DND-41 (cell line): ENCODE data around the gene ZMIZ1.

Experiments
- ATAC-seq: fragments of 200-7000 bp; cut with Tn5 transposase; 3 replicates; pipeline ENCODE4 v1.9.1; 2021; ENCODE audit warnings: low read depth; ENCODE audit not compliant: insufficient read depth
- DNase-seq: peaks from one replicate; pipeline ENCODE4 v3.0.0-alpha.2; 2020
- H2AFZ ChIP-seq: 2 replicates; pipeline ENCODE4 v1.6.0; 2012; ENCODE audit warnings: low read depth, low read length
- H3K27ac ChIP-seq: 2 replicates; pipeline ENCODE4 v1.5.1; 2012; ENCODE audit warnings: low read length, inconsistent platforms
- H3K27me3 ChIP-seq: fragments of 200-600 bp; sonication (generic); 2 replicates; pipeline ENCODE4 v1.6.0; 2012; ENCODE audit warnings: low read length, mild to moderate bottlenecking, inconsistent platforms; ENCODE audit not compliant: insufficient read depth, poor library complexity
- H3K36me3 ChIP-seq: 2 replicates; pipeline ENCODE4 v1.5.1; 2012; ENCODE audit warnings: low read length, inconsistent platforms; ENCODE audit not compliant: insufficient read depth
- H3K4me1 ChIP-seq: 2 replicates; pipeline ENCODE4 v1.5.1; 2012; ENCODE audit warnings: mild to moderate bottlenecking, low read length; ENCODE audit not compliant: insufficient read depth
- H3K4me2 ChIP-seq: 2 replicates; pipeline ENCODE4 v1.6.0; 2012; ENCODE audit warnings: mild to moderate bottlenecking, moderate library complexity, low read length, inconsistent platforms; ENCODE audit not compliant: insufficient read depth
- H3K4me3 ChIP-seq, 2 experiments: fragments of 200-600 bp in 1 of 2; shearing (Covaris generic) in 1 of 2; 2 replicates each; pipeline ENCODE4 v1.5.1; 2012 to 2016; ENCODE audit warnings: inconsistent platforms in 2 of 2, low read length in 2 of 2, mild to moderate bottlenecking in 2 of 2, low read depth in 1 of 2, moderate library complexity in 1 of 2
- H3K79me2 ChIP-seq: 2 replicates; pipeline ENCODE4 v1.6.0; 2012; ENCODE audit warnings: low read length, inconsistent platforms; ENCODE audit not compliant: insufficient read depth
- H3K9ac ChIP-seq: 2 replicates; pipeline ENCODE4 v1.6.0; 2012; ENCODE audit warnings: low read depth, mild to moderate bottlenecking, inconsistent platforms, low read length, moderate library complexity
- H3K9me3 ChIP-seq: 2 replicates; pipeline ENCODE4 v1.5.1; 2012; ENCODE audit warnings: low read length, moderate library complexity, mild to moderate bottlenecking, inconsistent platforms; ENCODE audit not compliant: insufficient read depth, severe bottlenecking
- H4K20me1 ChIP-seq: 2 replicates; pipeline ENCODE4 v1.6.0; 2012; ENCODE audit warnings: low read length; ENCODE audit not compliant: insufficient read depth
- EZH2 ChIP-seq: IDR thresholded peaks from 3 replicates; pipeline ENCODE4 v1.6.1; 2012; ENCODE audit warnings: borderline replicate concordance, low read depth, mild to moderate bottlenecking, moderate library complexity, low read length, inconsistent platforms; ENCODE audit not compliant: severe bottlenecking
- TF ChIP-seq, protein P1 (sequence below): IDR thresholded peaks from 2 replicates; pipeline ENCODE4 v1.5.1; 2012; ENCODE audit warnings: borderline replicate concordance, low read length, moderate library complexity, mild to moderate bottlenecking; ENCODE audit not compliant: poor library complexity, severe bottlenecking; ENCODE audit errors: extremely low read depth

The ZMIZ1 gene

DNA sequence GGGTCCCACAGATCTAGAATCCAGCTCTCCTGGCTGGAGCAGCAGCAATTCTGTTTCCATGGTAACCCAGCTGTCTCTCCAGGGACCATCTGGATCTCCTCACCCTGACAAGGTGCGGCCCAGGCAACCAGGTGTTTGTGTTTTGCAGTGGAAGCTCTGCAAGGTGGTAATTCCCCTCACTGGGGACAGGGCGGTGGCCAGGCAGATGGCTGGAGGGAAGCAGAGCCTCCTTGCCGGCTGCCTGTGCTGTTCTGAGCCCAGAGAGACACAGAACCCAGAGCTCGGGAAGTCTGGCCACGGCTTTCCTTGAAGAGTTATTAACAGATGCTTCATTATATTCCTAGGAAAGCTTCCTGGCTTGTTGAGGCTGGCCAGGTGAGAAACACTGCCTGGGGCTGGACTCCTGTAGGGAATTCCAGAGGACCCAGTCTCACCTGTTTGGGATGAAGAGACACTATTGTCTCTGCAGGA, 160.3 kb downstream of the ZMIZ1 start:
- H3K4me1 ChIP-seq: no peaks in the 10 kb centered on the region
- peaks cover 62% of the 10 kb centered on the region for H3K36me3 ChIP-seq
- H3K9me3 ChIP-seq: no peaks in the 10 kb centered on the region
- no peak overlapping the region for H2AFZ ChIP-seq
- no peak overlapping the region for H3K27ac ChIP-seq
- H4K20me1 ChIP-seq: peaks cover 19% of the 10 kb centered on the region
- no peak for TF ChIP-seq EZH2
- TF ChIP-seq, protein P1, sequence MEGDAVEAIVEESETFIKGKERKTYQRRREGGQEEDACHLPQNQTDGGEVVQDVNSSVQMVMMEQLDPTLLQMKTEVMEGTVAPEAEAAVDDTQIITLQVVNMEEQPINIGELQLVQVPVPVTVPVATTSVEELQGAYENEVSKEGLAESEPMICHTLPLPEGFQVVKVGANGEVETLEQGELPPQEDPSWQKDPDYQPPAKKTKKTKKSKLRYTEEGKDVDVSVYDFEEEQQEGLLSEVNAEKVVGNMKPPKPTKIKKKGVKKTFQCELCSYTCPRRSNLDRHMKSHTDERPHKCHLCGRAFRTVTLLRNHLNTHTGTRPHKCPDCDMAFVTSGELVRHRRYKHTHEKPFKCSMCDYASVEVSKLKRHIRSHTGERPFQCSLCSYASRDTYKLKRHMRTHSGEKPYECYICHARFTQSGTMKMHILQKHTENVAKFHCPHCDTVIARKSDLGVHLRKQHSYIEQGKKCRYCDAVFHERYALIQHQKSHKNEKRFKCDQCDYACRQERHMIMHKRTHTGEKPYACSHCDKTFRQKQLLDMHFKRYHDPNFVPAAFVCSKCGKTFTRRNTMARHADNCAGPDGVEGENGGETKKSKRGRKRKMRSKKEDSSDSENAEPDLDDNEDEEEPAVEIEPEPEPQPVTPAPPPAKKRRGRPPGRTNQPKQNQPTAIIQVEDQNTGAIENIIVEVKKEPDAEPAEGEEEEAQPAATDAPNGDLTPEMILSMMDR: no peak
- H3K4me2 ChIP-seq: no peak overlapping the region
- no peak overlapping the region for H3K4me3 ChIP-seq
- H3K27me3 ChIP-seq: no peaks in the 10 kb centered on the region
- H3K9ac ChIP-seq: no peak overlapping the region
- no peaks in the 10 kb centered on the region for H3K79me2 ChIP-seq
- DNase-seq (no peak), ATAC-seq (no peak)

- no peak overlapping the region for H3K9ac ChIP-seq
- H2AFZ ChIP-seq: no peak overlapping the region
- no peaks in the 10 kb centered on the region for H3K4me1 ChIP-seq
- H3K27ac ChIP-seq: no peak overlapping the region
- H3K4me2 ChIP-seq: no peak overlapping the region
- peaks cover 19% of the 10 kb centered on the region for H4K20me1 ChIP-seq
- peaks cover 63% of the 10 kb centered on the region for H3K36me3 ChIP-seq
- no peaks in the 10 kb centered on the region for H3K79me2 ChIP-seq
- no peaks in the 10 kb centered on the region for H3K27me3 ChIP-seq
- TF ChIP-seq, protein P1: no peak
- no peak for TF ChIP-seq EZH2
- no peak overlapping the region for H3K4me3 ChIP-seq
- no peak for ATAC-seq
- no peak for DNase-seq
- H3K9me3 ChIP-seq: no peaks in the 10 kb centered on the region
These were observed 161.1 kb downstream of the ZMIZ1 start for GRCh38 chr10:79229830-79230327.

DNA sequence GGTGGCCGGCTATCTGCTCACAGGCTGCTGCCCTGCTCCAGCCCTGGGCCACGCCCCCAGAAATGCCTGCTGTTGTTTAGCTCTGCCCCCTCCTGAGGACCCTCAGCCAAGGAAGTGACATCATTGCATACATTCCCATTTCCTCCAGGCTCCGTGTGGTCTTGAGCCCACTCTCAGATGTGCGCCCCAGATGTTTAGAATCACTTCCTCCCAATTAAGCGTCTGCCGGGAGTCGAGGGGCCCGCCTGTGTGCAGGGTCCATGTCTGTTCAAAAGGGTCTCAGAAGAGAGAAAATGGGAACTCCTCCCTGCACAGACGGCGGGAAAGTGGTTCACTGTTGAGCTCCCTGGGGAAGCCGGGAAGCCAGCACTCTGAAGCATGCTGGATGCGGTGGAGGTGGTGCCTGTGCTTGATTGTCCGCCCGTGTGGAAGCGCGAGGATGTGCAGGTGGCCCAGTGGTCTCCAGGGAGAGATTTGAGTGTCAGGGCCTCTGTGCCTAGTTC, 161.6 kb downstream of the ZMIZ1 start:
- Histone ChIP-seq H3K4me1 (no peaks in the 10 kb centered on the region), H2AFZ (no peak overlapping the region), H3K9me3 (no peaks in the 10 kb centered on the region), H3K36me3 (peaks cover 65% of the 10 kb centered on the region), H3K27me3 (no peaks in the 10 kb centered on the region), H3K4me3 (no peak overlapping the region), H3K79me2 (no peaks in the 10 kb centered on the region), H3K9ac (no peak overlapping the region), H4K20me1 (peaks cover 22% of the 10 kb centered on the region), H3K4me2 (no peak overlapping the region), H3K27ac (no peak overlapping the region)
- TF ChIP-seq, protein P1: no peak
- TF ChIP-seq EZH2: no peak
- DNase-seq: no peak
- ATAC-seq: no peak; the same call in 2 of the 3 replicates

DNA sequence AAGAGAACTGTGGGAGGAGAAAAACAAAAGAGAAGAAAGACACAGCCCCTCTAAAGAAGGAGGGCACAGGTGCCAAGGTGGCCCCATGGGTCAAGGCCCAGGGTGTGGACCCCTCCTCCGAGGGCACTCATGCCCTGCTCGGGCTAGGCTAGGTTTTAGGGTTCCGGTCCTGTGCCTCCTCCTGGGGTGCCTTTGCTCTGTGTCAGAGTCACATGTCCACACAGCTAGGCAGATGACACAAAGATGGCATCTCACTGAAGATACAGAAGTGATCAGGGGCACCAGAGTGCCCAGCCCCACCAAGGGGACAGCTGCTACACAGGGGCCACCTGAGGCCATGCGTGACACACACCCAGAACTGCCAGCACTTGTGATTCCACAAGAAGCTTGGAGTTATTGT, 162.1 kb downstream of the ZMIZ1 start:
- peaks cover 65% of the 10 kb centered on the region for H3K36me3 ChIP-seq

More for the DNA sequence above, 162.1 kb downstream of the ZMIZ1 start:
- no peak overlapping the region for H3K4me2 ChIP-seq
- ATAC-seq: no peak
- peaks cover 27% of the 10 kb centered on the region for H4K20me1 ChIP-seq
- H3K4me3 ChIP-seq: no peak overlapping the region
- H3K79me2 ChIP-seq: no peaks in the 10 kb centered on the region
- TF ChIP-seq EZH2: no peak
- TF ChIP-seq, protein P1: no peak
- no peaks in the 10 kb centered on the region for H3K4me1 ChIP-seq
- DNase-seq: no peak
- no peak overlapping the region for H3K9ac ChIP-seq
- no peaks in the 10 kb centered on the region for H3K9me3 ChIP-seq
- no peaks in the 10 kb centered on the region for H3K27me3 ChIP-seq
- H3K27ac ChIP-seq: no peak overlapping the region
- no peak overlapping the region for H2AFZ ChIP-seq
